ENCODE measurements around the gene P3H1.

Gene P3H1

GRCh38 chr1:42748461-42749410, 18.1 kb downstream of the P3H1 start:
- no peak for TF ChIP-seq CTCF (conservative IDR thresholded peaks at IDR 0.05; ENCODE audit: low read depth)
- POLR2A ChIA-PET (ENCODE audit: low non-redundant PET) = no interaction called here
- DNase-seq (ENCODE audit: low spot score) = no peak
- H3K27ac ChIP-seq = peak overlapping the region; percentile 45
- CTCF ChIA-PET = interaction anchor here (0.6 kb wide), 2 partner anchors 547 to 1924 kb away, joined by 3 read pairs; no protein-coding TSS in a partner anchor

GRCh38 chr1:42748021-42748420, 18.8 kb downstream of the P3H1 start:
- H3K27ac ChIP-seq = peak overlapping the region; percentile 45
- TF ChIP-seq CTCF (conservative IDR thresholded peaks at IDR 0.05; ENCODE audit: low read depth) = no peak
- DNase-seq (ENCODE audit: low spot score) = no peak
- ChIA-PET CTCF (interaction anchor here (0.6 kb wide), 1 partner anchor 12 kb away, joined by 3 read pairs; no protein-coding TSS in a partner anchor), POLR2A (ENCODE audit: low non-redundant PET) (no interaction called here)

- H3K27ac ChIP-seq = peak overlapping the region; percentile 48
- no peak; the same call in 1 of the 2 replicates for TF ChIP-seq CTCF (conservative IDR thresholded peaks at IDR 0.05; ENCODE audit: low read depth)
- CTCF ChIA-PET = interaction anchor here (0.5 to 0.9 kb wide), 4 partner anchors 21 to 789 kb away, joined by 3 to 5 read pairs (median 3); no protein-coding TSS in a partner anchor
- POLR2A ChIA-PET (ENCODE audit: low non-redundant PET) = no interaction called here
- no peak for DNase-seq (ENCODE audit: low spot score)
Measured at GRCh38 chr1:42747125-42747524, 19.7 kb downstream of the P3H1 start.

- TF ChIP-seq CTCF (conservative IDR thresholded peaks at IDR 0.05; ENCODE audit: low read depth) = no peak
- POLR2A ChIA-PET (ENCODE audit: low non-redundant PET) = no interaction called here
- H3K27ac ChIP-seq = peak overlapping the region; percentile 48
- CTCF ChIA-PET = interaction anchor here (0.5 to 0.9 kb wide), 5 partner anchors 22 to 789 kb away, joined by 3 to 5 read pairs (median 3); no protein-coding TSS in a partner anchor
- no peak for DNase-seq (ENCODE audit: low spot score)
Measured at GRCh38 chr1:42746436-42747105, 20.3 kb downstream of the P3H1 start.

GRCh38 chr1:42745851-42746250, 21.0 kb downstream of the P3H1 start:
- POLR2A ChIA-PET (ENCODE audit: low non-redundant PET) = no interaction called here
- TF ChIP-seq CTCF (conservative IDR thresholded peaks at IDR 0.05; ENCODE audit: low read depth) = no peak
- H3K27ac ChIP-seq = peak overlapping the region; percentile 48
- CTCF ChIA-PET = interaction anchor here (0.6 to 0.7 kb wide), 2 partner anchors 34 to 271 kb away, joined by 3 read pairs; no protein-coding TSS in a partner anchor
- no peak for DNase-seq (ENCODE audit: low spot score)

- CTCF ChIA-PET = no interaction called here
- no peak for DNase-seq (ENCODE audit: low spot score)
- peak overlapping the region; percentile 92 for H3K27ac ChIP-seq
- TF ChIP-seq CTCF (conservative IDR thresholded peaks at IDR 0.05; ENCODE audit: low read depth) = no peak
- POLR2A ChIA-PET (ENCODE audit: low non-redundant PET) = no interaction called here
Measured at GRCh38 chr1:42744148-42744413, 22.7 kb downstream of the P3H1 start.

All from RWPE1 (cell line).